NCI-H2081 treated with DMSO at 0.1 percent for 48 hours (cell line): ENCODE data around the gene SFTA2.
"Not testable (repeated sequence)": the region's sequence is repeated elsewhere in the genome, so short reads cannot be mapped to it uniquely, and the experiment has no call there.

Source experiments
- DNase-seq: peaks from one replicate; lab custom pipeline; 2025; lab: John Stamatoyannopoulos, UW

The SFTA2 gene

GRCh38 chr6:30912746-30913520 is 19.0 kb downstream of the SFTA2 start:
- DNase-seq: no peak

- not testable (repeated sequence) for DNase-seq
Measured at GRCh38 chr6:30910473-30910872, 21.5 kb downstream of the SFTA2 start.

- no peak for DNase-seq
Measured at GRCh38 chr6:30908700-30909099, 23.3 kb downstream of the SFTA2 start.

GRCh38 chr6:30907758-30908591 is 24.0 kb downstream of the SFTA2 start, which contains the start of gene GTF2H4:
Gene GTF2H4 (plus strand): TSS chr6:30908207.
- DNase-seq: peak; percentile 96

GRCh38 chr6:30907290-30907757 is 24.6 kb downstream of the SFTA2 start:
- not testable (repeated sequence) for DNase-seq

- DNase-seq: no peak
Measured at GRCh38 chr6:30903236-30903635, 28.7 kb downstream of the SFTA2 start.

GRCh38 chr6:30902709-30903108 is 29.3 kb downstream of the SFTA2 start:
- DNase-seq: no peak

- DNase-seq: not testable (repeated sequence)
Measured at GRCh38 chr6:30902196-30902595, 29.8 kb downstream of the SFTA2 start.

- no peak for DNase-seq
Measured at GRCh38 chr6:30901436-30901835, 30.5 kb downstream of the SFTA2 start.

GRCh38 chr6:30900863-30901417 is 31.0 kb downstream of the SFTA2 start:
- DNase-seq: no peak

- DNase-seq: no peak
Measured at GRCh38 chr6:30898750-30899360, 33.1 kb downstream of the SFTA2 start.

GRCh38 chr6:30897882-30898281 is 34.1 kb downstream of the SFTA2 start:
- DNase-seq: no peak

GRCh38 chr6:30896541-30896940 is 35.4 kb downstream of the SFTA2 start:
- DNase-seq: no peak

GRCh38 chr6:30895343-30895742 is 36.6 kb downstream of the SFTA2 start:
- no peak for DNase-seq

- no peak for DNase-seq
Measured at GRCh38 chr6:30894935-30895334, 37.0 kb downstream of the SFTA2 start.

- DNase-seq: no peak
Measured at GRCh38 chr6:30894381-30894780, 37.6 kb downstream of the SFTA2 start.

GRCh38 chr6:30893666-30894065 is 38.3 kb downstream of the SFTA2 start:
- no peak for DNase-seq

- DNase-seq: no peak
Measured at GRCh38 chr6:30893001-30893591, 38.9 kb downstream of the SFTA2 start.

GRCh38 chr6:30891816-30892538 is 40.0 kb downstream of the SFTA2 start:
- no peak for DNase-seq

- no peak for DNase-seq
Measured at GRCh38 chr6:30891450-30891723, 40.6 kb downstream of the SFTA2 start.
